Posterior cingulate gyrus (tissue), 11 donors: Measurements from ENCODE around the gene SLC2A13.
A peak's percentile ranks its signal among the peaks of the same experiment; 100 is the strongest.
"Not testable (repeated sequence)": the region's sequence is repeated elsewhere in the genome, so short reads cannot be mapped to it uniquely, and the experiment has no call there.

Experiments
- DNase-seq, 10 donors: peaks; one replicate each; pipeline versions ENCODE4 v3.0.0 to v3.0.0-alpha.2; 2020 to 2021; ENCODE audit warnings: mixed read lengths in 3 of 10
- intact Hi-C: fragments of 100-400 bp; cut with DNase I; formaldehyde crosslinking; loops from one replicate; pipeline ENCODE4 v1.15.1; 2023

The SLC2A13 gene

DNA sequence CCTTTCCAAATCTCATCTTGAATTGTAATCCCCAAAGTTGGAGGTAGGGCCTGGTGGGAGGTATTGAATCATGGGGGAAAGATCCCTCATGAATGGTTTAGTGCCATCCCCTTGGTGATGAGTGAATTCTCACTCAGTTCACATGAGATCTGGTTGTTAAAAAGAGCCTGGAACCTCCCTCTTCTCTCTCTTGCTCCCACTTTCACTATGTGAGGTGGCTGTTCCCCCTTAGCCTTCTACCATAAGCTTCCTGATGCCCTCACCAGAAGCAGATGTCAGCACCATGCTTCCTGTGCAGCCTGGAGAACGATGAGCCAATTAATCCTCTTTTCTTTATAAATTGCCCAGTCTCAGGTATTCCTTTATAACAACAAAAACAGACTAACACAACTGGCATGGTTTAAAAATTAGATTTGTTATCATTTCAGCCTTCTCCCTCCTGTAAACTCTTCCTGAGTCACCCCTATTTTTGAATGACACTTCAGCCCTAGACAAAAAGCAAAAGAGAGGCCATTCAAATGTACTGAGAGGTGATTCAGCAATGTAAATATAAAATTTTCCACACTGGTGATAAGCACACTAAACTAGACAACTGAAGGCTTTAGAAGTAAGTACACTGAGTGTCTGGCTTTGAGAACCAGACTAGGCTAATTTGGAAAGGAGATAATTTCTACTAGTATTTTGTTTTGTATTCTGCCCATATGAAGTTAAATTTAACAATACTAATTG, 274.1 kb downstream of the SLC2A13 start:
- intact Hi-C loops: no loop called here
- DNase-seq: no peak

DNA sequence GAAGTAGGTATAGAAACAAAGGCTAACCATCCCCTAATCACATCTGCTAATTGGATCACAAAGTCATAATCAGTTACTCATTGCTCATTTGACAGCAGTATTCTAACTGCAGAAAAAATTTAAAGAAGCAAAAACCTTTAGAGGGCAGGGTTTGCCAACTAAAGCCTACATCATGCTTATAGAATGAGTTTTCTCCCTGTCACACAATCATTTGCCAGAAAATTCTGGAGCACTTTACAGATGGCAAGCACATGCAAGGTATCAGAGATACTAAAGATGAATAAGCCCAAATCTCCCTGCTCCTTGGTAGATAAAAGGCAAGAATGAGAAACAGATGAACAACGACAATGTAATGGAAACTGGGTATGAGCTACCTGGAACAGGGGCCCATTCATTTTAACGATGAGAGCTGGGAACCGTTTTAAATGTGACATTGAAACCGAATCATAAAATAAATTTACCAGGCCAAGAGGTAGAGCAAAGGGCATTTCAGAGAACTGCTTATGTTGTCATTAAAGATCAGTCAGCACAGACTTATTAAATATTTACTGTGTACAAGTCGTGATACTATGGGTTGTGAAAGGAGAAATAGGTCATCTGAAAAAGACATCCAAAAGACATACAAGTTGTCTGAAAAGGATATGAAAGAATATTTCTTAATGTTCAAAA, 274.9 kb downstream of the SLC2A13 start:
- intact Hi-C loops: no loop called here
- DNase-seq: no peak

GRCh38 chr12:39830171-39830570, 275.7 kb downstream of the SLC2A13 start:
- intact Hi-C loops: no loop called here
- DNase-seq: no peak

GRCh38 chr12:39824505-39825212, 281.2 kb downstream of the SLC2A13 start:
- DNase-seq: no peak
- intact Hi-C loops: no loop called here

DNA sequence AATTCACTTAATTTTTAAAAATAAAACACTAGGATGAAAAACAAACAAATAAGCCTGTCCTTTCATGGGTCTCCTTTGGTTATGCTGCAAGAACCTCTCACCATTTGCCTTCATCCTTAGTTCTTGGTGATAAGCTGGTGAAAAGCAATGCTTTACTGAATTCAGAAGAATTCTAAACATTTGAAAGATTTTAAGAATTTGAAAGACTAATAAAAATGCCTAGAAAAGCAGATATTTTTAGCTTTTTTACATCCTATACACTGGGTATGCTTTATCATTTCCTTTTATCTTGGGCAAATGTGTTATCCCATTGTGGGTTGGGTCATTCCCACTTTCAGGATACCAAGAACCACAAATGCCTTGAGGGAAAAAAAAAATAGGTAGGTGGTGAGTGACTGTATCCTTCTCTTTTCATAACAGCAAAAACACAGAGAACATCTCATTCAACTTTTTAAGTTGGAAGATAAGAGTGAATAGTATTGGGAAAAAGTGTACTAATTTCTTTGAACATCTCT, 289.2 kb downstream of the SLC2A13 start:
- no peak for DNase-seq
- intact Hi-C loops: no loop called here

DNA sequence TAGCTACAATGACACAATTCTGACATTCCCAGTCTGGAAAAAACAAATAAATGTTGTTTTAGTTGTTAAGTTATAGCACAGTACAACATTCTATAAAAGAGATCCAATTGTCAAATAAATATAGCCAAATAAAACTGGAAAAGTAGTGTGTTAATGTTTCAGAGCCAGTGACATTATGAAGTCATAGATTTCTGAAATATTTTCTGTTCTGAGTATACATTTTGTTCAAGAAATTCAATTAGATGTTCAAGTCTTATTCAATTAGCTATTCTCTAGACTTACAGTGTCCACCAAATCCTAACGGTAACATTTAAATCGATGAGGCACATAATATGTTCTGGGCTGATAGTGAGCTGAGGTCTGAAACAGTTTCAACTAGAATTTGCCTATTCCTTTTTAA, 290.1 kb downstream of the SLC2A13 start:
- intact Hi-C loops: no loop called here
- no peak for DNase-seq

- intact Hi-C loops: no loop called here
- DNase-seq: no peak
Measured at GRCh38 chr12:39814626-39815025, 291.3 kb downstream of the SLC2A13 start.

DNA sequence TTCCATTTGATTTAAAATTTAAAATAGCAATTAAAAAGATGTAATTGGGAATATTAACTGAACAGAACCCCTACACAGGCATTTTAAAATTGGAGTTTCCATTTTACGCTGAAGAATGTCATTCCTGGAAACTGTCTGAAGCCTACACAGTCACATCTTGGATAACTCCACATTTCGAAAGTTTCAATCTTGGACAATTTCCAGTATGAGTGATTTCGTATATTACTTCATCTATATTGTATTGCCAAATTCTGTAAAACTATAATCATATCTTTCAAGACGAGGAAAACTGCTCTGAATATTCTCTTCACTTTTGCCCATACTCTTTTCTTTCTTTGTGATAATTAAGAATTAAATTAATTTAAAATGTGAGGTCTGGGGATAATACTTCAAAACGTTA, 292.1 kb downstream of the SLC2A13 start:
- intact Hi-C loops: no loop called here
- DNase-seq: no peak

- DNase-seq, intact Hi-C loops: not testable (repeated sequence)
Measured at GRCh38 chr12:39812456-39812855, 293.4 kb downstream of the SLC2A13 start.

GRCh38 chr12:39807043-39807442, 298.8 kb downstream of the SLC2A13 start:
- intact Hi-C loops: no loop called here
- DNase-seq: no peak

DNA sequence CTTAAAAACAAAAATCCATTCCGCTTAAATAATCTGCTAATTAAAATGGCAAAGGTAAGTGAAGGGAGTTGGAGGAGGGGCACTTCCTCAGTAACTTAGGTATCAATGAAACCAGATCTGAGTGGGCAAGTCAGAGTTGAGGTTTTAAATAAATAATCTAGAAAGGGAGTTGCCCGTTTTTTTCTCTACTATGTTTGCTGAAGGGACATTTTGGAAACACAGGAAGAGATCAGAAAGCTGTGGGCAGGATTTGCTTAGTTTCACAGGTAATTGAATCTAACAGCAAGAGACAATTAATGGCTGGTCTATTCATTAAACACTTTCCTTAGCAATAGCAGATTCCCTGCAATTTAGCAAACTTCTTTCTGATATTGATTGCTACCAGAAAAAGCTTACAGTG, 300.2 kb downstream of the SLC2A13 start:
- intact Hi-C loops: no loop called here

DNA sequence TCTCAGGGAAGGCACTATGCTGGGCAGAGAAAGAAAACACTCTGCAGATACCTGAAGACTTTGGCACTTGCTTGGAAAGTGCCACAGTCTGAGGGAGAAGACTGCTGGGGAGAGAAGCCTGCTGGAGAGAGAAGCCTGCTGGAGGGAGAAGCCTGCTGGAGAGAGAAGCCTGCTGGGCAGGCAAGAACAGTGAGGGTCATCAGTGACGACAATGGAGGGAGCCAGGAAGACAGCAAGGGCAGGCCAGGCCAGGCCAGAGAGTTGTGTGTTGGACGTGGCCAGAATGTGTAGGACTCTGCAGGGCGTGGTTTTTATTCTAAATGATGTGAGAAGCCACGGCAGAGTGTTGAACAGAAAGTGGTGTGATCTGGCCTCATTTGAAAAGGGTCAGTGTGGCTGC, 301.0 kb downstream of the SLC2A13 start:
- intact Hi-C loops: no loop called here
- peak in 1 of 10 donors; percentile 26 for DNase-seq

More for the DNA sequence above, 300.2 kb downstream of the SLC2A13 start:
- DNase-seq: no peak

GRCh38 chr12:39804479-39804878, 301.4 kb downstream of the SLC2A13 start:
- intact Hi-C loops: no loop called here

DNA sequence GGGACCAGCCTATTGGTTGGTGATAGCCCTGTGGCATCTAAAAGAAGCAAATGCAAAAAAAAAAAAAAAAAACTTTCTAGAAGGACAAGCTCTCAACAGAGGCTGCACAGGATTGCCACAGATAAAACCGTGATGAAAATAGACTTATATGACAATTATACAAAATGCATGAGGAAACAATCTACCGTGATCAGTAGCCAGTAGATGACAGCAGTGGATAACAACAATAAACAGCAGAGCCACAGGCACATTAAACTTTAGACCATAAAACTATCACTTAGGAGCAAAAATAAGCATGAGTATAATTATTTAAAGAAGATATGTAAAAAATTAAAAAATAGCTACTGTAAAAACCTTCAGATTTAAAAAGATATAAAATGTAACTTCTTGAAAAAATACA, 302.7 kb downstream of the SLC2A13 start:
- DNase-seq: no peak
- intact Hi-C loops: no loop called here

More at GRCh38 chr12:39804479-39804878, 301.4 kb downstream of the SLC2A13 start:
- DNase-seq: no peak

DNA sequence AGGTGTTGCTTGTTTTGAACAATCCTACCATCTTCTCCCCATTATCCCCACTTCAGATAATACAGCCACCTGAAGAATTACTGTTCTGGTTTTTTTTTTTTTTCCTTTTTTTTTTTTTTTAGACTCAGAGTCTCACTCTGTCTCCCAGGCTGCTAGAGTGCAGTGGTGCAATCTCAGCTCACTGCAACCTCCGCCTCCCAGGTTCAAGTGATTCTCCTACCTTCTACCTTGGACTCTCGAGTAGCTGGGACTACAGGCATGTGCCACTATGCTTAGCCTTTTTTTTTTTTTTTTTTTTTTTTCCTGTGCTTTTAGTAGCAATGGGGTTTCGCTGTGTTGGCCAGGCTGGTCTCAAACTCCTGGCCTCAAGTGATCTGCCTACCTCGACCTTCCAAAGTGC, 306.9 kb downstream of the SLC2A13 start:
- DNase-seq: no peak
- intact Hi-C loops: no loop called here

DNA sequence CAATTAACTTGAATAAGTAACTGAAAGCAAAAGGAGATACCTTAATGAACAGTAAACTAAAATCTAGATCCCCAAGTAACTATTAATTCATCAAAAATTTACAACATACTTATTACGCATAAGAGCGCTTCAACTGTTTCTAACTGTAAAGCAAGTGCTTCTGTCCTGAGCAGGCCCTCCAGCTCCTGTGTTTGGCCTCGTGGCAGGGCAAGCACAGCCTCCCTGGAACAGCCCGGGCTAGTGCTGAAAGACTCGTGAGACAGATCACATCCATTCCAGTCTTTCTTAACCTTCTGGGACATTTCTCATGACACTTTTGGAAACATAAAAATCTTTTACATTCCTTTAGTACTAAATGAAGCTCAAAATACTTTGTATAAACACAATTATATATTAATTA, 307.5 kb downstream of the SLC2A13 start:
- intact Hi-C loops: no loop called here
- peak in 1 of 10 donors; percentile 63 for DNase-seq

DNA sequence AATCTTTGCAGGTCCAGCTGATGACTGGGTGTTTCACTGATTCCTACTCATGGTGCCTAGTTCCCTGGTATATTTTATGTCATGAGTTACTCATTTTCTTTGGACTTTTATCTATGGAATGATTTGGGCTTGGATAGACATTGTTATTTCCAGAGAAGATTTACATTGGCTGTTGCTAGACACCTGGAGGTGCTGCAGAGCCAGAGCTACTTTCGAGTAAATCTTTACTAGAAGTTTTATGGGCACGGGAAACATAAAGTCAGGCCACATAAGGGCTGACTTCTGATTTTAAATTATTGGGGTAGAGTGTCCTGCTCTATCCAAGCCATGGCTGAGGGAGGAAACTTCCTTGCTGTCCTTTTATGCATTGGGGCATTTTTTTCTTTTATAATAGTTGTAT, 310.4 kb downstream of the SLC2A13 start:
- intact Hi-C loops: no loop called here
- no peak for DNase-seq

DNA sequence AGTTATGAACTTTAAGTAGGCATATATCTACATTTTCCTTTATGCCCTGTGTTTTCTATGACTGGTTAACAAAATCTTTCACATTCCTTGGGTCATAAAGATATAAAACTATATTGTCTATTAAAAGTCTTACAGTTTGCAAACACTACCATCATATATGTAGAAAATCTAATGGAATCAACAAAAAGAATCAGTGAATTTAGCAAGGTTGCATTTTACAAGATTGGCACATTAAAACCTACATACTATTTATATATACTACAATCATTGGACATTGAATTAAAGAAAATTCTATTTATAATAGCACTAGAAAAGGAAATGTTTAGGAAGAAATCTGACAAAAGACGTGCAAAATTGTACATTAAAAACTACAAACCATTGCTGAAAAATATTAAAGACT, 312.9 kb downstream of the SLC2A13 start:
- intact Hi-C loops: no loop called here

GRCh38 chr12:39788239-39788638, 317.6 kb downstream of the SLC2A13 start:
- intact Hi-C loops: no loop called here
- DNase-seq: no peak

More for the DNA sequence above, 312.9 kb downstream of the SLC2A13 start:
- DNase-seq: no peak

GRCh38 chr12:39785814-39786213, 320.1 kb downstream of the SLC2A13 start:
- intact Hi-C loops, DNase-seq: not testable (repeated sequence)

DNA sequence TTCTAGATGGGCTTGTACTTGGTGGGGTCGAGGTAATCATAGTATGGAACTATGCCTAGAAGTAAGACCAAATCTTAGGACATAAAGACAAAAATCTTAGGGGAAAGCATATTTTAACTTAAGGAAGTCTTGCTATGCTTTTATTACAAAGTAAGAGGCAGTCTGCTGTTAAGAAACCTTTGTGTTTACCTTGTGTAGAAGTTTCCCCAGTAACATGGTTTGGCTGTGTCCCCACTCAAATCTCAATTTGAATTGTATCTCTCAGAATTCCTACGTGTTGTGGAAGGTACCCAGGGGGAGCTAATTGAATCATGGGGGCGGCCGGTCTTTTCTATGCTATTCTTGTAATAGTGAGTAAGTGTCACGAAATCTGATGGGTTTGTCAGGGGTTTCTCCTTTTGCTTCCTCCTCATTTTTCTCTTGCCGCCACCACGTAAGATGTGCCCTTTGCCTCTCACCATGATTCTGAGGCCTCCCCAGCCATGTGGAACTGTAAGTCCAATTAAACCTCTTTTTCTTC, 323.8 kb downstream of the SLC2A13 start:
- DNase-seq: no peak
- intact Hi-C loops: no loop called here
